H9 (cell line): ENCODE results near the gene RS1. TPM values are rescaled to one million over a fixed set of nuclear protein-coding genes. Genes with fewer than 3 reads are reported as not detected.
A peak's percentile ranks its signal among the peaks of the same experiment; 100 is the strongest.

ENCODE experiments used
- DNase-seq: peaks from one replicate; pipeline ENCODE4 v3.0.0-alpha.2; 2017
- H2AFZ ChIP-seq: one replicate; pipeline ENCODE4 v1.6.1; 2013; ENCODE audit warnings: mild to moderate bottlenecking, low read length, control low read depth, moderate library complexity
- H2AK5ac ChIP-seq: 2 replicates; pipeline ENCODE4 v1.6.1; 2013; ENCODE audit warnings: low read length, control low read depth, mixed read lengths; ENCODE audit not compliant: insufficient read length
- H2BK120ac ChIP-seq: one replicate; pipeline ENCODE4 v1.6.1; 2013; ENCODE audit warnings: low read depth, mild to moderate bottlenecking, low read length, control low read depth, inconsistent platforms; ENCODE audit not compliant: poor library complexity, severe bottlenecking
- H2BK12ac ChIP-seq: 2 replicates; pipeline ENCODE4 v1.6.1; 2013; ENCODE audit warnings: low read length, control low read depth, mixed read lengths, low read depth; ENCODE audit not compliant: insufficient read length
- H2BK15ac ChIP-seq: 2 replicates; pipeline ENCODE4 v1.6.1; 2013; ENCODE audit warnings: low read depth, low read length, control low read depth
- H2BK20ac ChIP-seq: one replicate; pipeline ENCODE4 v1.6.1; 2013; ENCODE audit warnings: low read depth, mild to moderate bottlenecking, low read length, control low read depth, inconsistent platforms; ENCODE audit not compliant: poor library complexity, severe bottlenecking
- H2BK5ac ChIP-seq: 2 replicates; pipeline ENCODE4 v1.6.1; 2013; ENCODE audit warnings: low read length, control low read depth, mixed read lengths; ENCODE audit not compliant: insufficient read length
- H3K14ac ChIP-seq: 2 replicates; pipeline ENCODE4 v1.6.1; 2013; ENCODE audit warnings: low read length, control low read depth; ENCODE audit not compliant: insufficient read depth
- H3K18ac ChIP-seq: 2 replicates; pipeline ENCODE4 v1.6.1; 2013; ENCODE audit warnings: low read depth, mild to moderate bottlenecking, mixed read lengths, low read length, control low read depth; ENCODE audit not compliant: insufficient read length
- H3K23ac ChIP-seq: 2 replicates; pipeline ENCODE4 v1.6.1; 2013; ENCODE audit warnings: low read length, control low read depth, mixed read lengths, low read depth; ENCODE audit not compliant: insufficient read length
- H3K23me2 ChIP-seq: 2 replicates; pipeline ENCODE4 v1.6.1; 2013; ENCODE audit warnings: low read depth, mild to moderate bottlenecking, mixed read lengths, low read length, control low read depth; ENCODE audit not compliant: insufficient read length, poor library complexity, severe bottlenecking
- H3K27ac ChIP-seq: 2 replicates; pipeline ENCODE4 v1.5.1; 2013; ENCODE audit warnings: low read length, control low read depth, mixed read lengths, low read depth; ENCODE audit not compliant: insufficient read length
- H3K27me3 ChIP-seq: 2 replicates; pipeline ENCODE4 v1.6.1; 2013; ENCODE audit warnings: low read length, control low read depth, inconsistent platforms; ENCODE audit not compliant: insufficient read depth
- H3K4ac ChIP-seq: 2 replicates; pipeline ENCODE4 v1.6.1; 2013; ENCODE audit warnings: low read depth, mild to moderate bottlenecking, control low read depth, inconsistent platforms, low read length, moderate library complexity
- H3K4me1 ChIP-seq: 2 replicates; pipeline ENCODE4 v1.6.1; 2013; ENCODE audit warnings: low read length, control low read depth, inconsistent platforms; ENCODE audit not compliant: insufficient read depth
- H3K4me2 ChIP-seq: 2 replicates; pipeline ENCODE4 v1.6.1; 2013; ENCODE audit warnings: low read length, control low read depth, mixed read lengths; ENCODE audit not compliant: insufficient read length, insufficient read depth
- H3K56ac ChIP-seq: 2 replicates; pipeline ENCODE4 v1.6.1; 2013; ENCODE audit warnings: low read depth, mild to moderate bottlenecking, mixed read lengths, low read length, control low read depth; ENCODE audit not compliant: insufficient read length
- H3K79me1 ChIP-seq: 2 replicates; pipeline ENCODE4 v1.6.1; 2013; ENCODE audit warnings: low read depth, mild to moderate bottlenecking, moderate library complexity, low read length, control low read depth, inconsistent platforms; ENCODE audit not compliant: insufficient read depth, poor library complexity, severe bottlenecking
- H3K79me2 ChIP-seq: 2 replicates; pipeline ENCODE4 v1.6.1; 2013; ENCODE audit warnings: low read length, control low read depth, inconsistent platforms; ENCODE audit not compliant: insufficient read depth
- H3K9ac ChIP-seq: 2 replicates; pipeline ENCODE4 v1.6.1; 2013; ENCODE audit warnings: low read length, control low read depth, mixed read lengths; ENCODE audit not compliant: insufficient read length; ENCODE audit errors: extremely low read depth
- H3K9me3 ChIP-seq: one replicate; pipeline ENCODE4 v1.6.1; 2013; ENCODE audit warnings: low read depth, low read length, inconsistent platforms; ENCODE audit not compliant: control insufficient read depth
- H3T11ph ChIP-seq: one replicate; pipeline ENCODE4 v1.6.1; 2013; ENCODE audit warnings: mild to moderate bottlenecking, low read length, control low read depth, inconsistent platforms
- H4K20me1 ChIP-seq: one replicate; pipeline ENCODE4 v1.6.1; 2013; ENCODE audit not compliant: control insufficient read depth, insufficient read length, insufficient read depth
- H4K5ac ChIP-seq: 2 replicates; pipeline ENCODE4 v1.6.1; 2013; ENCODE audit warnings: low read depth, mild to moderate bottlenecking, mixed read lengths, low read length, control low read depth; ENCODE audit not compliant: insufficient read length
- H4K8ac ChIP-seq: replicated peaks from 2 replicates; pipeline ENCODE4 v1.6.1; 2013; ENCODE audit warnings: low read length, control low read depth, mixed read lengths, low read depth; ENCODE audit not compliant: insufficient read length
- H4K91ac ChIP-seq: 2 replicates; pipeline ENCODE4 v1.6.1; 2013; ENCODE audit warnings: low read depth, mild to moderate bottlenecking, moderate library complexity, mixed read lengths, low read length, control low read depth; ENCODE audit not compliant: insufficient read length
- H3K27ac Mint-ChIP-seq, 3 experiments: 2 replicates in 2 of 3; 3 replicates in 1 of 3; pipeline ENCODE4 v1.8.0; 2020 to 2021; ENCODE audit warnings: mixed read lengths in 3 of 3, mild to moderate bottlenecking in 1 of 3, moderate library complexity in 1 of 3
- H3K27me3 Mint-ChIP-seq: 2 replicates; pipeline ENCODE4 v1.8.0; 2021; ENCODE audit warnings: low read depth, mild to moderate bottlenecking, moderate library complexity, mixed read lengths
- H3K36me3 Mint-ChIP-seq, 3 experiments: 2 replicates in 2 of 3; 3 replicates in 1 of 3; pipeline ENCODE4 v1.8.0; 2020 to 2021; ENCODE audit warnings: low read depth in 3 of 3, mixed read lengths in 3 of 3; ENCODE audit not compliant: insufficient read depth in 1 of 3
- H3K4me1 Mint-ChIP-seq, 2 experiments: 2 replicates each; pipeline ENCODE4 v1.8.0; 2020; ENCODE audit warnings: mixed read lengths in 2 of 2
- H3K4me3 Mint-ChIP-seq, 2 experiments: 2 replicates in 1 of 2; 3 replicates in 1 of 2; pipeline ENCODE4 v1.8.0; 2020 to 2021; ENCODE audit warnings: mild to moderate bottlenecking in 2 of 2, mixed read lengths in 2 of 2, moderate library complexity in 1 of 2
- H3K9me3 Mint-ChIP-seq, 2 experiments: 2 replicates in 1 of 2; 3 replicates in 1 of 2; pipeline ENCODE4 v1.8.0; 2020; ENCODE audit warnings: mild to moderate bottlenecking in 2 of 2, mixed read lengths in 2 of 2, moderate library complexity in 1 of 2
- WGBS: extraction: QIAGEN DNeasy Blood & Tissue Kit; methylation state at CpG from one replicate; pipeline ENCODE4 v1.1.7; 2013; ENCODE audit warnings: missing lambda C conversion rate, low lambda C conversion rate, mixed read lengths; ENCODE audit not compliant: insufficient read length; ENCODE audit errors: extremely low coverage; 5-methylcytosine and 5-hydroxymethylcytosine counted together
- total RNA-seq: library from RNA; stranded (reverse); gene quantifications from 2 replicates; pipeline ENCODE4 v1.2.1, GENCODE V29; 2021
- TF ChIP-seq, protein P1 (sequence below): fragments of 200-600 bp; sonication (generic); conservative IDR thresholded peaks from 3 replicates; pipeline ENCODE4 v1.8.0; 2021; ENCODE audit warnings: antibody characterized with exemption, mild to moderate bottlenecking

RS1 gene
- total RNA-seq, 1 experiment from 2014 or later: not detected

DNA sequence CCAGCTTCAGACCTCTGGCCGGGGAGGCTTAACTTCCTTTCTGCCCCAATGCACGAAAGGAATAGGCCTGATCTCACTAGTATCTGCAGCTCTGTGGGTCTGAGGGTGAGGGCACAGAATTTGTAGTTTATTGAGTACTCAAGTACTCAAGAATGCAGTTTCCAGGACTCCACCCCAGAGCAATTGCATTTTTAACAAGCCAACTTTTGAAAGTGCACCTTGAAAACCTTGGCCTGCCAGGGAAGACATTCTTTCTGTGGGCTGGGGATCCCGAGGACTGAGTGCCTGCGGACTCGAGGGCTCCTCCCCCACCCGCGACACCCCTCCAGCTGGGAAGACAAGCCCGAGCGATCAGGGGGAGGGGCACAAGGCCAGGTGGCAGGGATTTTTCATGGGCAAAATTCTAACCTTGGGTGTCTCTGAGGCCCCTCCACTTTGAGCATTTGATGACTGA lies 22.4 kb downstream of the RS1 start:
- H3K9me3 Mint-ChIP-seq: peaks cover 83 to 85% of the 10 kb centered on the region in 2 experiments
- no peak overlapping the region for H3K56ac ChIP-seq
- TF ChIP-seq, protein P1, sequence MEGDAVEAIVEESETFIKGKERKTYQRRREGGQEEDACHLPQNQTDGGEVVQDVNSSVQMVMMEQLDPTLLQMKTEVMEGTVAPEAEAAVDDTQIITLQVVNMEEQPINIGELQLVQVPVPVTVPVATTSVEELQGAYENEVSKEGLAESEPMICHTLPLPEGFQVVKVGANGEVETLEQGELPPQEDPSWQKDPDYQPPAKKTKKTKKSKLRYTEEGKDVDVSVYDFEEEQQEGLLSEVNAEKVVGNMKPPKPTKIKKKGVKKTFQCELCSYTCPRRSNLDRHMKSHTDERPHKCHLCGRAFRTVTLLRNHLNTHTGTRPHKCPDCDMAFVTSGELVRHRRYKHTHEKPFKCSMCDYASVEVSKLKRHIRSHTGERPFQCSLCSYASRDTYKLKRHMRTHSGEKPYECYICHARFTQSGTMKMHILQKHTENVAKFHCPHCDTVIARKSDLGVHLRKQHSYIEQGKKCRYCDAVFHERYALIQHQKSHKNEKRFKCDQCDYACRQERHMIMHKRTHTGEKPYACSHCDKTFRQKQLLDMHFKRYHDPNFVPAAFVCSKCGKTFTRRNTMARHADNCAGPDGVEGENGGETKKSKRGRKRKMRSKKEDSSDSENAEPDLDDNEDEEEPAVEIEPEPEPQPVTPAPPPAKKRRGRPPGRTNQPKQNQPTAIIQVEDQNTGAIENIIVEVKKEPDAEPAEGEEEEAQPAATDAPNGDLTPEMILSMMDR: no peak
- WGBS: no CpG with 5 or more reads among the region's 9 CpGs
- no peak overlapping the region for H3K9ac ChIP-seq
- H2BK20ac ChIP-seq: no peak overlapping the region
- H3K79me1 ChIP-seq: no peaks in the 10 kb centered on the region
- H3K27me3 Mint-ChIP-seq: peaks cover 6% of the 10 kb centered on the region
- no peak overlapping the region for H4K5ac ChIP-seq
- no peak overlapping the region for H2AK5ac ChIP-seq
- H3K14ac ChIP-seq: no peak overlapping the region
- no peak overlapping the region for H3K4ac ChIP-seq
- H4K20me1 ChIP-seq: no peaks in the 10 kb centered on the region
- no peak overlapping the region for H2BK12ac ChIP-seq
- H3K27me3 ChIP-seq: no peaks in the 10 kb centered on the region
- no peak overlapping the region for H3K23ac ChIP-seq
- no peaks in the 10 kb centered on the region for H3K23me2 ChIP-seq
- no peak overlapping the region for H3K4me3 Mint-ChIP-seq
- no peak overlapping the region for H4K91ac ChIP-seq
- no peak overlapping the region for H2AFZ ChIP-seq
- no peak overlapping the region for H2BK120ac ChIP-seq
- H3K4me1 ChIP-seq: no peaks in the 10 kb centered on the region; the same call in 1 of the 2 replicates
- H3K4me2 ChIP-seq: no peak overlapping the region
- H3K4me1 Mint-ChIP-seq: peaks cover 10 to 18% of the 10 kb centered on the region in 2 experiments
- H3K27ac Mint-ChIP-seq: no peak overlapping the region
- H4K8ac ChIP-seq: no peak overlapping the region
- no peaks in the 10 kb centered on the region for H3K79me2 ChIP-seq
- no peak overlapping the region for H3K27ac ChIP-seq
- H3K9me3 ChIP-seq: peaks cover 24% of the 10 kb centered on the region
- no peak overlapping the region for H2BK15ac ChIP-seq
- H3K36me3 Mint-ChIP-seq: peaks cover 0 to 7% (median 2%) of the 10 kb centered on the region in 3 experiments; a peak in 5 of 7 replicates
- peak; percentile 40 for DNase-seq
- no peak overlapping the region for H3T11ph ChIP-seq
- H3K18ac ChIP-seq: no peak overlapping the region
- H2BK5ac ChIP-seq: no peak overlapping the region
